ENCODE data around the gene IGSF6.

IGSF6 gene

GRCh38 chr16:21608639-21609328 lies 43.6 kb downstream of the IGSF6 start:
- TF ChIP-seq, protein P1, sequence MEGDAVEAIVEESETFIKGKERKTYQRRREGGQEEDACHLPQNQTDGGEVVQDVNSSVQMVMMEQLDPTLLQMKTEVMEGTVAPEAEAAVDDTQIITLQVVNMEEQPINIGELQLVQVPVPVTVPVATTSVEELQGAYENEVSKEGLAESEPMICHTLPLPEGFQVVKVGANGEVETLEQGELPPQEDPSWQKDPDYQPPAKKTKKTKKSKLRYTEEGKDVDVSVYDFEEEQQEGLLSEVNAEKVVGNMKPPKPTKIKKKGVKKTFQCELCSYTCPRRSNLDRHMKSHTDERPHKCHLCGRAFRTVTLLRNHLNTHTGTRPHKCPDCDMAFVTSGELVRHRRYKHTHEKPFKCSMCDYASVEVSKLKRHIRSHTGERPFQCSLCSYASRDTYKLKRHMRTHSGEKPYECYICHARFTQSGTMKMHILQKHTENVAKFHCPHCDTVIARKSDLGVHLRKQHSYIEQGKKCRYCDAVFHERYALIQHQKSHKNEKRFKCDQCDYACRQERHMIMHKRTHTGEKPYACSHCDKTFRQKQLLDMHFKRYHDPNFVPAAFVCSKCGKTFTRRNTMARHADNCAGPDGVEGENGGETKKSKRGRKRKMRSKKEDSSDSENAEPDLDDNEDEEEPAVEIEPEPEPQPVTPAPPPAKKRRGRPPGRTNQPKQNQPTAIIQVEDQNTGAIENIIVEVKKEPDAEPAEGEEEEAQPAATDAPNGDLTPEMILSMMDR (IDR thresholded peaks at IDR 0.05), result no peak

- TF ChIP-seq, protein P1 (IDR thresholded peaks at IDR 0.05), result no peak
Observed at GRCh38 chr16:21603928-21604327, 48.5 kb downstream of the IGSF6 start.

GRCh38 chr16:21602785-21603184 lies 49.6 kb downstream of the IGSF6 start:
- TF ChIP-seq, protein P1 (IDR thresholded peaks at IDR 0.05), result no peak

GRCh38 chr16:21600031-21600773 lies 52.2 kb downstream of the IGSF6 start:
- TF ChIP-seq, protein P1 (IDR thresholded peaks at IDR 0.05), result no peak

DNA sequence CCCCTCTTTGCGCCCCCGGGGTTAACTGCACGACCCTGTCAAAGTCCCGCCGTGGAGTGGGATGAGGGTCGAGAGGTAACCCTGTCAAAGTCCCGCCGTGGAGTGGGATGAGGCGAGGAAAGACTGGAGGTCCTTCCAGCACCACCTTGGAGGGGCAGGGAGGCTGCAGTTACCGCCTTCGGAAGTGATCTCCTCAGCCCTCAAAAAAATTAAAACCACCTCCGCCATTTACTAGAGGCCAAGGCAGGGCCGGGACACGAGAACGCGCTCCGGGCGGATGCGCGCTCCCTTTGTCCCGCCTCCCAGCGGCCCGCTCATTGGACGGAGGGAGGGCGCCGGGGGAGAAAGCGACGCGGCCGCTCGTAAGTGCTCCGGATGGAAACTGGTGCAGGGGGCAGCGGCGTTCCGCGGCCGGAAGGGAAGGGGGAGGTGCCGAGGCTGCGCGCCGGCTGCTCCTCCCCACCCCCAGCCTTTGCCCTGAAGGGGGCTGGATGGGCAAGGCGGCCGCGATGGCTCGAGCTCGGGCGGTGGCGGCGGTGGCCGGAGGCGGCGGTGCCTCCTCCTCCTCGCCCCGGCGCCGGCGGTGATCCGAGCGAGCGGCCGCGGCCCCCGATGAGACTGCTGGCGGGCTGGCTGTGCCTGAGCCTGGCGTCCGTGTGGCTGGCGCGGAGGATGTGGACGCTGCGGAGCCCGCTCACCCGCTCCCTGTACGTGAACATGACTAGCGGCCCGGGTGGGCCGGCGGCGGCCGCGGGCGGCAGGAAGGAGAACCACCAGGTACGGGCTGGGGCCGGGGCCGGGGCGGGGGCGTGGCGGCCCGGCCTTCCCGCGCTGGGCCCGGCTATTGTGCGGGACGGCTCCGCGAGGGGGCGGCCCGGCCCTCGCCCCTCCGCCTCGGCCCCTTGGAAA lies 53.0 kb downstream of the IGSF6 start, which contains the start of gene METTL9:
METTL9 (plus strand) TSS at position 456 of the 909 bp plus-strand sequence; CDS start at position 613, 157 bp downstream.
- TF ChIP-seq, protein P1 (IDR thresholded peaks at IDR 0.05), result no peak

DNA sequence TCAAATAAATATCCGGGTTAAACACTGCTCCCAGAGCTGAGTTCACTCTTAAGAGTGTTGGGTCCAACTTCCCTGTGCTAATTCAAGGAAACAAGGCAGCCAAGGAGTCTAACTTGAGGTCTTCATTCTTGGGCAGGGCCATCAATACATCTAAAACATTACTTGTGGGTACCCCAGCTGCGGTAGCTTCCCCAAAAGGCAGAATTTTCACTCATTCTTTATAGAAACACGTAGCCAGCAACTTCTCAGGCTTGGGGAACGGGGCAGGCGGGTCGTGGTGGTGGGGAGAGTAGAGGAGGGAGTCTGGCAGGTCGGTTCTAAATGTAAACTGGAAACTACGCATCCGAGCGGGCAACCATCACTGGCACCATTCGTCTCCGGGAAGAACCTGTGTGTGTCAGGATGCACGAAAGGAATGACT lies 53.7 kb downstream of the IGSF6 start:
- TF ChIP-seq, protein P1 (IDR thresholded peaks at IDR 0.05), result no peak

- TF ChIP-seq, protein P1 (IDR thresholded peaks at IDR 0.05), result no peak
Observed at GRCh38 chr16:21598206-21598605, 54.2 kb downstream of the IGSF6 start.

Data from LNCAP (cell line).